ENCODE data around the gene CST5.

Gene CST5

DNA sequence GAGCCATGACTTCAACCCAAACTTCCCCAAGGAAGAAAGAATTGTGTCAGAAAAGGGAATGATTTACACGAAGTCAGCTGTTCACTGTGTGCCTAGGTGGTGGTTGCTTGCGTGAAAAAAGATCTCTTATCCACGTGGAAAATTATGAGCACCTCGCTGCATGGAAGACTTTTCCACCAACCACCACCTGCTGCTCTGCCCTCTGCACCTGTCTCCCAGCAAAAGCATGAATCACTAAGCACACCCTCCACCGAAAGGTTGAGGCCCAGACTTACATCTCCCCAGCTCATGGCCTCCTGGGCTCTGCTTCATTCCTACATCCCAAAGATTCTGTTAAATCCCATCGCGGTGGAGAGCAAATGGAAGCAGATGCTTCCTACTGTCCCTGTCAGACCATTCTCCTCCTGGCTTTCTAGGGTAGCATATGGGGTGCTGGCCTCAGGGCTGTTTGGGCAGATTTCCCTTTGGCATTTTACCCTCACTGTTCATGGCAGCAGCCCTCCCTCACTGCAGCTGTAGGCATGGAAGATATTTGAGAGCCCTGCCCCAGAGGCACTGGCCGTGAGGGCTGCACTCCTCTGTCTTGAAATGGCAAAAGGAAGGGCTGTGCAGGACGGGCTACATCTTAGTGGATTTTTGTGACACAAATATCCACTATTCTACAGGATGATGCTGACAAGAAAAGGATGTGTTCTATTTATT lies 37.6 kb upstream of the CST5 start:
- no peak for TF ChIP-seq GATA2 (IDR thresholded peaks at IDR 0.05; ENCODE audit: low read depth, low read length)
- no peak for TF ChIP-seq GATA3 (IDR thresholded peaks at IDR 0.05; ENCODE audit: low read depth, low read length)

GRCh38 chr20:23915844-23916243 lies 36.3 kb upstream of the CST5 start:
- TF ChIP-seq GATA3 (IDR thresholded peaks at IDR 0.05; ENCODE audit: low read depth, low read length) (no peak), GATA2 (IDR thresholded peaks at IDR 0.05; ENCODE audit: low read depth, low read length) (no peak)

GRCh38 chr20:23910210-23910609 lies 30.7 kb upstream of the CST5 start:
- TF ChIP-seq GATA2 (IDR thresholded peaks at IDR 0.05; ENCODE audit: low read depth, low read length) (no peak), GATA3 (IDR thresholded peaks at IDR 0.05; ENCODE audit: low read depth, low read length) (no peak)

GRCh38 chr20:23909390-23909789 lies 29.8 kb upstream of the CST5 start:
- TF ChIP-seq GATA2 (IDR thresholded peaks at IDR 0.05; ENCODE audit: low read depth, low read length) (no peak), GATA3 (IDR thresholded peaks at IDR 0.05; ENCODE audit: low read depth, low read length) (no peak)

GRCh38 chr20:23907579-23907978 lies 28.0 kb upstream of the CST5 start:
- TF ChIP-seq GATA3 (IDR thresholded peaks at IDR 0.05; ENCODE audit: low read depth, low read length) (no peak), GATA2 (IDR thresholded peaks at IDR 0.05; ENCODE audit: low read depth, low read length) (no peak)

DNA sequence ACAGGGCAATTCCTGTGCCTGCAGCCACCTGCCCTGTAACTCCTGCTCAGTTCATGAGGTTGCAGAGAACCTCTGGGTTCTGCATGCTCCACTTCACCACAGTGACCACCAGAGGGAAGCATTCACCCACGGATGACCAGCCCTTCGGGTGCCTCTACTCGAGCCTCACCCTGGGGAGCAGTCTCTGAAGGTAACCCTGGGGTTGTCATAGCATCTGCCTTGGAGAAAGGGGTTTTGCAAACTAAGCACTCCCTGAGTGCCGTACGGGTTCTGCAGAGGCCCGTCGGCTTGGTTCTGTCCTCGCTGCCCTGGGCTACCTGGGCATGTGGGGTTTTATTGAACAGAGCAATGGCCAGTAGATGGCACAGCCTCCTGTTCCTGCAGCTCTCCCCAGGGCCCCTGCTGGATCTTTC lies 10.2 kb upstream of the CST5 start:
- TF ChIP-seq GATA3 (IDR thresholded peaks at IDR 0.05; ENCODE audit: low read depth, low read length) (no peak), GATA2 (IDR thresholded peaks at IDR 0.05; ENCODE audit: low read depth, low read length) (no peak)

DNA sequence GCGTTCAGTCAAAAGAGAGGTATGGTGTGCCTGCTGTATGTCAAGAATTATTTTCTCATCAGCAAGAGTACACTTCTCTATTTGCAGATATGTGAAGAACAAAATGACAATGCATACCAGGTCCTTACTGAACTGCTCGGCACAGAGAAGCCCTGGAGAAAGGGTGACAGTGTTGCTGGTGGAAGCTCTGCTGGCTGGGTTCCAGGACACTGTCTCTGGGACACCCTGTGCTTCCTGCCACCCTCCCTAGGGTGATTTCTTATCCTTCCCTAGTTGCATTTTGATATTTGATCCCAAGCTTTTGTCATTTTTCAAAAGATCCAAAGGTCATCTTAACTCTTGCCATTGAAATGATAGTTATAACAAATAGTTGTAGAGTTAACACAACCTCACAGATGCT lies 8.3 kb upstream of the CST5 start:
- TF ChIP-seq GATA2 (IDR thresholded peaks at IDR 0.05; ENCODE audit: low read depth, low read length) (no peak), GATA3 (IDR thresholded peaks at IDR 0.05; ENCODE audit: low read depth, low read length) (no peak)

DNA sequence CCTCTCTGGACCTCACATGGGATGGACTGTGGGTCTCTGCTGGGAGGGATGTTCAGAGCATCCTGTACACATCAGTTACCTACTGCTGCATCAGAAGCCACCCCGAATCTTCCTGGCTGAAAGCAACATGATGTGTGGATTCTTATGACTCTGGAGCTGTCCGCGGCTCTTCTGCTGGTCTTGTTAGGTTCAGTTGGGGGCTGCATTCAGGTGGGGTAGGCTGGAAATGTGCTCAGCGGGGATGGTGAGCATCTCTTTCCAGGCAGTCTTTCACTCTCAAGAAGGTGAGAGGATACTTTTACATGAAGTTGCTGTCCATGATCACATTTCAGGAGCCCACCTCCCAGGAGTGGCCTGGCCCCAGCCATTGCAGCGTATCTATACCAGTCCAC lies 5.2 kb upstream of the CST5 start:
- TF ChIP-seq GATA3 (IDR thresholded peaks at IDR 0.05; ENCODE audit: low read depth, low read length) = no peak
- TF ChIP-seq GATA2 (IDR thresholded peaks at IDR 0.05; ENCODE audit: low read depth, low read length) = no peak

- TF ChIP-seq GATA2 (IDR thresholded peaks at IDR 0.05; ENCODE audit: low read depth, low read length) (no peak), GATA3 (IDR thresholded peaks at IDR 0.05; ENCODE audit: low read depth, low read length) (no peak)
Measured at GRCh38 chr20:23884136-23884770, 4.7 kb upstream of the CST5 start.

DNA sequence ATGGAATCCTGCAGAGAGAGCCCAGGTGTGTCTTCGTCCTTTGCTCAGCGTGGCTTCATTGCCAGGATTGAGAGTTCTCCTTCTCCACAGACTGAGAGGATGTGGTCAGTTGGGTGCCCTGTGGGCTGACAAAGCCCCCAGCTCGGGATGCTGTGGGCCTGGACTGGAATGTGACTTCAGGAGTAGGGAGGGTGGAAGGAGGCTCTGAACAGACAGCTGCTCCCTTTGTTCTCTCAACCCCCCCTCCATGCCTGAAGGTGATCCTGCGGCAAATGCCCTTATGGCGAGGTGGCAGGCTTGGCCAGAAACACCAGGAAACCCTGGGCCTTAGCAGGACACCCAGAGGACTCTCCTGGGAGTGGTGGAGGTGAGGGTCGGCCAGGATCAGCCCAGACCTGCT lies 1.8 kb upstream of the CST5 start:
- no peak for TF ChIP-seq GATA3 (IDR thresholded peaks at IDR 0.05; ENCODE audit: low read depth, low read length)
- TF ChIP-seq GATA2 (IDR thresholded peaks at IDR 0.05; ENCODE audit: low read depth, low read length) = no peak

- TF ChIP-seq GATA3 (IDR thresholded peaks at IDR 0.05; ENCODE audit: low read depth, low read length) (no peak), GATA2 (IDR thresholded peaks at IDR 0.05; ENCODE audit: low read depth, low read length) (no peak)
Measured at GRCh38 chr20:23880417-23880816, 869 bp upstream of the CST5 start.

GRCh38 chr20:23879811-23880374 lies 345 bp upstream of the CST5 start:
- TF ChIP-seq GATA2 (IDR thresholded peaks at IDR 0.05; ENCODE audit: low read depth, low read length) (no peak), GATA3 (IDR thresholded peaks at IDR 0.05; ENCODE audit: low read depth, low read length) (no peak)

- no peak for TF ChIP-seq GATA3 (IDR thresholded peaks at IDR 0.05; ENCODE audit: low read depth, low read length)
- no peak for TF ChIP-seq GATA2 (IDR thresholded peaks at IDR 0.05; ENCODE audit: low read depth, low read length)
Measured at GRCh38 chr20:23878787-23879186, 761 bp downstream of the CST5 start.

- TF ChIP-seq GATA2 (IDR thresholded peaks at IDR 0.05; ENCODE audit: low read depth, low read length) (no peak), GATA3 (IDR thresholded peaks at IDR 0.05; ENCODE audit: low read depth, low read length) (no peak)
Measured at GRCh38 chr20:23877524-23877923, 2.0 kb downstream of the CST5 start.

DNA sequence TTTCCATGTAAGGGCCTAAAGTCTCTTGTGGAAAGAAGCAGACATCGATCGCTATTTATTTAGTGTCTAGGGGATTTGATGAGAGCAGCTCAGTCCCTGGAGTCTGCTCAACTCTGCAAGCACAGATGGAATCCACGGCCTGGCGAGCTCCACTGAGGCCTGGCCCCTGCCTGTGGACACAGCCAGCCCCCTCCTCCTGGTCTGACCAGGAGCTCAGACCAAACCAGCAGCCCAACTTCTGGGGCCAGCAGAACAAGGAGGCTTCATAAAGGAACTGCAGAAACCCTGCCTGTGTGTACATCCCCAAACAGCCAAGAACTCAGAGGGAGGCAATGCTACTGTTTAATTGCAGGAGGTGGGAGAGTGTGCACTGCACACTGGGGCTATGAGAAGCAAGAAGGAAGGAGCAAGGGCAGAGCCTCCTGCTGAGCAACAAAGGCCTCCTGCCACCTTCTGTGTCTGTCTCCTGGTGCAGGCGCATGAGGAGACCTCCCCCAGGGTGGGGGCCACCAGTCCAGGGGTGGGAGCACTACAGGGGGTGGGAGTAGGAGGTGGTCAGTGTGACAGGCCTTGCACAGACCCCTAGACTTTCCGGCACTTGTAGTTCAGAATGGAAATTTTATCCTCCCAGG lies 3.8 kb downstream of the CST5 start:
- TF ChIP-seq GATA3 (IDR thresholded peaks at IDR 0.05; ENCODE audit: low read depth, low read length) (no peak), GATA2 (IDR thresholded peaks at IDR 0.05; ENCODE audit: low read depth, low read length) (no peak)
